Neural cell (in vitro differentiated cells): ENCODE results near the gene FSTL5.

ENCODE experiments used
- CTCF ChIP-seq: fragments of 450-650 bp; IDR thresholded peaks from 2 replicates; pipeline ENCODE4 v1.5.1; 2014; ENCODE audit warnings: antibody characterized with exemption, mild to moderate bottlenecking, moderate library complexity; ENCODE audit not compliant: poor library complexity, severe bottlenecking
- EZH2 ChIP-seq: fragments of 200-600, 300-800 bp; shearing (Covaris generic), sonication (generic); IDR thresholded peaks from 2 replicates; pipeline ENCODE4 v1.6.1; 2014; ENCODE audit warnings: antibody characterized with exemption, low read length, borderline replicate concordance, mild to moderate bottlenecking; ENCODE audit not compliant: insufficient read depth, poor library complexity, severe bottlenecking

GRCh38 chr4:162154862-162155540 is 8.8 kb downstream of the FSTL5 start:
- TF ChIP-seq CTCF (no peak), EZH2 (no peak)
